Right atrium auricular region (tissue), 2 donors: ENCODE measurements around the gene ABHD11. TPM values are rescaled to one million over a fixed set of nuclear protein-coding genes. Genes with fewer than 3 reads are reported as not detected.

Experiments
- DNase-seq: peaks from one replicate; pipeline ENCODE4 v3.0.0-alpha.2; 2019; ENCODE audit warnings: low spot score
- H3K27ac ChIP-seq, 2 donors: fragments of 200-600 bp; sonication (generic); 1 replicate in 1 of 2; 2 replicates in 1 of 2; pipeline ENCODE4 v1.5.1; 2016 to 2019
- H3K27me3 ChIP-seq, 2 donors: fragments of 200-600 bp; sonication (generic); one replicate each; pipeline versions ENCODE4 v1.5.1 to v1.6.0; 2017 to 2019
- H3K36me3 ChIP-seq: fragments of 200-600 bp; sonication (generic); one replicate; pipeline ENCODE4 v1.5.1; 2016
- H3K4me1 ChIP-seq, 2 donors: fragments of 200-600 bp; sonication (generic); one replicate each; pipeline versions ENCODE4 v1.5.1 to v1.6.0; 2017 to 2019
- H3K4me3 ChIP-seq, 2 donors: fragments of 200-600 bp; sonication (generic); 1 replicate in 1 of 2; 2 replicates in 1 of 2; pipeline ENCODE4 v1.5.1; 2017 to 2019; ENCODE audit warnings: mild to moderate bottlenecking in 1 of 2, moderate library complexity in 1 of 2
- H3K9me3 ChIP-seq, 2 donors: fragments of 200-600 bp; sonication (generic); one replicate each; pipeline ENCODE4 v1.5.1; 2019
- total RNA-seq, 2 donors: library from RNA; depleted of rRNA; stranded (reverse); fragments of >200 nt; gene quantifications; one replicate each; pipeline ENCODE4 v1.1.0, GENCODE V29; 2016
- TF ChIP-seq, protein P1 (sequence below), 2 donors: fragments of 200-600 bp; sonication (generic); IDR thresholded peaks; one replicate each; pipeline ENCODE4 v1.5.1; 2019; ENCODE audit warnings: antibody characterized with exemption in 2 of 2

ABHD11 gene
- total RNA-seq, 2 donors from 2014 or later = 15.5 to 31.5 TPM

DNA sequence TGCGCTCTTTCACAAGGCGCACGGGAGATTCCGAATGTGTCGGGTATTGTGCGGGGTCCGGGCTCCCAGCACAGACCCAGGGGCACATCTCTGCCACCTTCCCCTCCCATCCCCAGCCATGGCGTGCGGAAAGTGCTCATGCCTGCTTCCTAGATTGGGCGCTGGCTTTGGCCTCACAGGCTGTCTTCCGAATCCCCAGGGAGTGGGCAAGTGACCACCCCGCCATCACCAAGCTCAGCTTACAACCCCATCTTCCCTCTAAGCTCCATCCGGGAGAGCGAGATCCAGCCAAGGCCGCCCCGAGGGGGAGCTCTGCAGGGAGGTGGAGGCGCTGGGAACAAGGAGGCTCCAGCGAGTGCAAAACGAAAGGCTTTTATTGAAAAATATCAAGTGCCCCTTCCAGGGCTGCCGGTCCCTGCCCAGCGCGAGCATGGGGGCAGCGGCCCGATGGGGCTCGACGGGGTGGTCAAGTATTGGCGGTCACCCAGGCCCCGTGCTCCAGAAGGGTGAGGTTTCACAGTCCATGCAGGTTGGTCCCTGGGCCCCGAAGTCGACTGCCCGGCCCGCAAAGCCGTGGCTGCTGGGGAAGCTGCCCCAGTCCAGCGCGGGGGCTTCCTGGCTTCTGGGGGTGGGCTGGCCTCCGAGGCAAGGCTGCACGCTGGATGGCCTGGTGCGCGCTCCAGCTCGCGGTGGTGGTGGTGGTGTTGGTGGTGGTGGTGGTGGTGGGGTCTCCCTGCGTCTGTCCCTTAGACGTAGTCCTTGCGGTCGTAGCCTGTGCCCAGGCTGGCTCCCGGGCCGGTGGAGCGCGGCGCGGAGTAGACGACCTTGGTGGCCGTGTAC, 30.3 kb upstream of the ABHD11 start:
- peaks cover 0 to 11% of the 10 kb centered on the region in 2 donors for H3K27me3 ChIP-seq
- TF ChIP-seq, protein P1, sequence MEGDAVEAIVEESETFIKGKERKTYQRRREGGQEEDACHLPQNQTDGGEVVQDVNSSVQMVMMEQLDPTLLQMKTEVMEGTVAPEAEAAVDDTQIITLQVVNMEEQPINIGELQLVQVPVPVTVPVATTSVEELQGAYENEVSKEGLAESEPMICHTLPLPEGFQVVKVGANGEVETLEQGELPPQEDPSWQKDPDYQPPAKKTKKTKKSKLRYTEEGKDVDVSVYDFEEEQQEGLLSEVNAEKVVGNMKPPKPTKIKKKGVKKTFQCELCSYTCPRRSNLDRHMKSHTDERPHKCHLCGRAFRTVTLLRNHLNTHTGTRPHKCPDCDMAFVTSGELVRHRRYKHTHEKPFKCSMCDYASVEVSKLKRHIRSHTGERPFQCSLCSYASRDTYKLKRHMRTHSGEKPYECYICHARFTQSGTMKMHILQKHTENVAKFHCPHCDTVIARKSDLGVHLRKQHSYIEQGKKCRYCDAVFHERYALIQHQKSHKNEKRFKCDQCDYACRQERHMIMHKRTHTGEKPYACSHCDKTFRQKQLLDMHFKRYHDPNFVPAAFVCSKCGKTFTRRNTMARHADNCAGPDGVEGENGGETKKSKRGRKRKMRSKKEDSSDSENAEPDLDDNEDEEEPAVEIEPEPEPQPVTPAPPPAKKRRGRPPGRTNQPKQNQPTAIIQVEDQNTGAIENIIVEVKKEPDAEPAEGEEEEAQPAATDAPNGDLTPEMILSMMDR (IDR thresholded peaks at IDR 0.05) = no peak
- no peak for DNase-seq
- peaks cover 0 to 19% of the 10 kb centered on the region in 2 donors for H3K4me1 ChIP-seq
- H3K4me3 ChIP-seq = no peak overlapping the region
- H3K36me3 ChIP-seq = no peaks in the 10 kb centered on the region
- no peak overlapping the region for H3K27ac ChIP-seq
- H3K9me3 ChIP-seq = no peaks in the 10 kb centered on the region

DNA sequence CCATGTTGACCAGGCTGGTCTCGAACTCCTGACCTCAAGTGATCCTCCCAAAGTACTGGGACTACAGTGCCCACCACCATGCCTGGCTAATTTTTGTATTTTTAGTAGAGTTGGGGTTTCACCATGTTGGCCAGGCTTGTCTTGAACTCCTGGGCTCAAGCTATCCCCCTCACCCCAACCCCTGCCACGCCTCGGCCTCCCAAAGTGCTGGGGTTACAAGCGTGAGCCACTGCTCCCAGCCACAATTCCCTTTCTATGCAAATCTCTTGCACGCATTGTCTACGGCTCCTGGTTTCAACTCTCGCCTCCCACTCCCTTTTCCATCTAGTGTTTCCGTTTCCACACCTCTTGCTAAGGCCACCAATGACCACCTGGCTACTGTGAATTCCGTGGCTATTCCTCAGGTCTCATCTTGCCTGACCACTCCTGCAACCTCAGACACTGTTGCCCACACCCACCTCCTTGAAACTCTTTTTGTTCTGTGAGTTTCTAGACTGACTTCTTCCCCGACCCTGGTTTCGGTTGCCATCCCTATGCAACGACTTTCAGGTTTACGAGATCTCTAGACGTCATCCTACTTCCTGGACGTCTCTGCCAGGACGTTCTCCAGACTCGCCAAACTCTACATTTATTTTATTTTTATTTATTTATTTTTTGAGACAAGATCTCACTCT, 28.1 kb upstream of the ABHD11 start:
- TF ChIP-seq, protein P1 (IDR thresholded peaks at IDR 0.05) = no peak
- DNase-seq = no peak
- peaks cover 0 to 11% of the 10 kb centered on the region in 2 donors for H3K27me3 ChIP-seq

DNA sequence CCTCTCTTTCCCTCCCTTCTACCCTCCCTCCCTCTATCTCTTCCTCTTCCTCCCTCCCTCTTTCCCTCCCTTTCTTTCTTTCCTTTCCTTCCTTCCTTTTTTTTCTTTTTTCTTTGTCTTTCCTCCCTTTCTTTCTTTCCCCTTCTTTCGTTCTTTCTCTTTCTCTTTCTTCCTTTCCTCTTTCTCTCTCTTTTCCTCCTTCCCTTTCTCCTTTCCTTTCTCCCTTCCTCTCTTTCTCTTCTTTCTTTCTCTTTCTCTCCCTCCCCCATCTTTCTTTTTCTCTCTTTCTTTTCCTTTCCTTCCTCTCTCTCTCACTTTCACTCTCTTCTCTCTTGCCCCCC, 24.0 kb upstream of the ABHD11 start:
- Histone ChIP-seq H3K4me1 (no peaks in the 10 kb centered on the region), H3K9me3 (no peaks in the 10 kb centered on the region)

More for the DNA sequence above, 28.1 kb upstream of the ABHD11 start:
- no peaks in the 10 kb centered on the region for H3K36me3 ChIP-seq
- no peaks in the 10 kb centered on the region for H3K9me3 ChIP-seq
- no peak overlapping the region for H3K4me3 ChIP-seq
- no peak overlapping the region for H3K27ac ChIP-seq
- H3K4me1 ChIP-seq = peaks cover 0 to 19% of the 10 kb centered on the region in 2 donors

DNA sequence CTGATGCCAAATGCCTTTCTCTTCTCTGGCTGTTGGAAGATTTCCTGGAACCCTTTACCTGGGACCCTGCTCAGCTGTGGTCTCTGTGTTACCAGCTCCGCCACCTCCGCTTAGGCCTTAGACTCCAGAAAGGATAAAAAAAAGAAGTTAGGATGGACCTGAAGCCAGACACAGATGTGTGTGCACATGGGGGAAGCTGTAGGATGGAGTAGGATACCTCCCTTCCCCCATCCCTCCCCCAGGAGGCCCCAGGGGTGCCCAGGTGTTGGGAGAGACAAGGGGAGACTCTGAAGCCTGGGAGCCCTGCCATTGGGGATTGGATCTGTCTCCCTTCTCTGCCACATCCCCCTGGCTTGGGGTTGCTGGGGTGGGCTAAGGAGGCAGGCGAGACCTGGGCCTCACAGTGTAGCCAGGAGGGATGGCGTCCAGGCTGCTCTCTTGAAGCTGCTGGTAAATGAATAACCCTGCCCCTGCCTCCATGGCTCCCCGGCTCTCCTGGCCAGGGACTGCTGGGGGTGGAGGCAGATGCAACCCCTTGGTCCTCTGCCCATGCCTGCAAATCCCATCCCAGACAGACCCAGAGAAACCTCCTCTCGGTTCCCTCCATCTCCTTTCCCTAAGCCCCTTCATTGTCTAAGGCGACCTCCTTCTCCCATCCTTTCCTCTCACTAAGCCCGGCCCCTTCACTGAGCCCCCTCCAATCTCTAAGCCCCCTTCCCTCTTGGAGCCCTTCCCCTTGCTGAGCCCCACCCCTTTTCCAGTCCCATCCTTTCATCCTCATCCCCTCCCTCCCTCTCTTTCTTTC, 23.5 kb upstream of the ABHD11 start:
- H3K9me3 ChIP-seq = no peaks in the 10 kb centered on the region
- H3K27ac ChIP-seq = no peak overlapping the region
- H3K4me3 ChIP-seq = no peak overlapping the region
- no peaks in the 10 kb centered on the region for H3K36me3 ChIP-seq
- TF ChIP-seq, protein P1 (IDR thresholded peaks at IDR 0.05) = no peak
- no peak for DNase-seq
- H3K4me1 ChIP-seq = no peaks in the 10 kb centered on the region
- no peaks in the 10 kb centered on the region for H3K27me3 ChIP-seq

More for the DNA sequence above, 24.0 kb upstream of the ABHD11 start:
- DNase-seq = no peak
- no peak overlapping the region for H3K4me3 ChIP-seq
- no peaks in the 10 kb centered on the region for H3K36me3 ChIP-seq
- no peak overlapping the region for H3K27ac ChIP-seq
- TF ChIP-seq, protein P1 (IDR thresholded peaks at IDR 0.05) = no peak
- H3K27me3 ChIP-seq = no peaks in the 10 kb centered on the region

DNA sequence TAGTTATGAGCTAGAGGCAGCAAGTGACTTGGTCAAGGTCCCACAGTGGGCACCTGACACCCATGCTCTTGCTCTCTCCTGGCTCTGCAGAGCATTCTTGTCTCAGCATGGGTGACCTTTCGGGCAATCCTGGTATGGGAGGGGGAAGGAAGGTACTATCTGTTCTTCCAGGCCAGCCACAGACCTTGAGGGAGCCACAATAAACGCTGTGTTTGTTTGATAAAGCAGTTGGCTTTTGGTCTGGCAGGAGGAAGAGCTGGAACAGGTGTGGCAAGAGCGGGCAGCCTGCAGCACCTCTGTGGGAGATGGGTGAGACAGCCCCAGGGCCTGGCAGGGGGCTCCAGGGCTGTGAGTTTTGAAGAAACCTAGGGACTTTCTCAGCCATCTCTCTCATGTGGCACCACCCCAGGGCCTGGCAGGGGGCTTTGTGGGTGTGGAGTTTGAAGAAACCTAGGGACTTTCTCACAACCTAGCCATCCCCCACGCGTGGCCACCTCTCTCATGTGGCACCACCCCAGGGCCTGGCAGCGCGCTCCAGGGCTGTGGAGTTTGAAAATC, 20.1 kb upstream of the ABHD11 start:
- no peak for DNase-seq
- Histone ChIP-seq H3K36me3 (no peaks in the 10 kb centered on the region), H3K9me3 (no peaks in the 10 kb centered on the region), H3K27me3 (no peaks in the 10 kb centered on the region), H3K4me3 (no peak overlapping the region), H3K27ac (no peak overlapping the region), H3K4me1 (no peaks in the 10 kb centered on the region)
- TF ChIP-seq, protein P1 (IDR thresholded peaks at IDR 0.05) = no peak
